H1 (cell line): Measurements from ENCODE around the gene CBL. TPM values are rescaled to one million over a fixed set of nuclear protein-coding genes. Genes with fewer than 3 reads are reported as not detected.
A peak's percentile ranks its signal among the peaks of the same experiment; 100 is the strongest.

Source experiments
- CTCF ChIA-PET: fragments of 300-600 bp; sonication (Branson Sonifier 250); formaldehyde crosslinking; loops from one replicate; lab custom pipeline; 2021; ENCODE audit not compliant: partially characterized antibody; lab: Charles Lee
- POLR2A ChIA-PET: fragments of 300-600 bp; sonication (Branson Sonifier 250); formaldehyde crosslinking; loops from one replicate; lab custom pipeline; 2021; ENCODE audit warnings: inconsistent platforms; ENCODE audit not compliant: partially characterized antibody; lab: Charles Lee
- DNase-seq, 2 experiments: peaks; one replicate each; pipeline versions ENCODE4 v3.0.0 to v3.0.0-alpha.2; 2010 to 2022; ENCODE audit warnings: low spot score in 2 of 2, low read depth in 1 of 2, mixed read lengths in 1 of 2
- FAIRE-seq: peaks from 2 replicates; lab custom pipeline; 2011; peaks lifted over from hg19 to GRCh38; lab: Jason Lieb, UNC
- H2AFZ ChIP-seq: 2 replicates; pipeline ENCODE4 v1.8.1; 2012; ENCODE audit warnings: low read length, inconsistent platforms
- H2AK5ac ChIP-seq: 2 replicates; pipeline ENCODE4 v1.6.1; 2013; ENCODE audit warnings: low read depth, low read length
- H2BK120ac ChIP-seq: replicated peaks from 2 replicates; pipeline ENCODE3; 2013; ENCODE audit warnings: low read depth, low read length, inconsistent platforms
- H2BK12ac ChIP-seq: 2 replicates; pipeline ENCODE4 v1.6.1; 2013; ENCODE audit warnings: low read depth, low read length
- H2BK15ac ChIP-seq: 2 replicates; pipeline ENCODE4 v1.6.1; 2013; ENCODE audit warnings: low read length
- H2BK20ac ChIP-seq: 2 replicates; pipeline ENCODE4 v1.6.1; 2013; ENCODE audit warnings: low read length
- H2BK5ac ChIP-seq: 2 replicates; pipeline ENCODE4 v1.6.1; 2013; ENCODE audit warnings: low read depth, low read length
- H3K14ac ChIP-seq: 2 replicates; pipeline ENCODE4 v1.6.1; 2013; ENCODE audit warnings: inconsistent platforms; ENCODE audit not compliant: insufficient read length
- H3K18ac ChIP-seq: 2 replicates; pipeline ENCODE4 v1.6.1; 2013; ENCODE audit warnings: low read length; ENCODE audit errors: extremely low read depth
- H3K23ac ChIP-seq: 2 replicates; pipeline ENCODE4 v1.6.1; 2013; ENCODE audit warnings: inconsistent platforms; ENCODE audit not compliant: insufficient read length
- H3K23me2 ChIP-seq: 2 replicates; pipeline ENCODE4 v1.6.1; 2013; ENCODE audit warnings: low read depth, low read length
- H3K27ac ChIP-seq: 2 replicates; pipeline ENCODE4 v1.6.1; 2011; ENCODE audit warnings: low read depth, low read length, inconsistent platforms
- H3K27me3 ChIP-seq, 4 experiments: replicated peaks in 1 of 4; 1 replicate in 1 of 4; 2 replicates in 3 of 4; pipeline versions ENCODE4 v1.6.1 to v1.8.1; 2011 to 2013; ENCODE audit warnings: low read length in 3 of 4, mild to moderate bottlenecking in 3 of 4, inconsistent platforms in 2 of 4, mixed read lengths in 2 of 4, moderate library complexity in 1 of 4; ENCODE audit not compliant: control insufficient read depth in 3 of 4, insufficient read depth in 3 of 4; ENCODE audit errors: extremely low read depth in 1 of 4
- H3K36me3 ChIP-seq, 4 experiments: 2 replicates each; pipeline versions ENCODE4 v1.6.1 to v1.8.1; 2011 to 2013; ENCODE audit warnings: mild to moderate bottlenecking in 4 of 4, low read length in 3 of 4, moderate library complexity in 2 of 4, control low read depth in 1 of 4, inconsistent platforms in 1 of 4; ENCODE audit not compliant: insufficient read depth in 4 of 4, control insufficient read depth in 2 of 4
- H3K4ac ChIP-seq: replicated peaks from 2 replicates; pipeline ENCODE3; 2013; ENCODE audit warnings: low read length, low read depth, mixed read lengths, inconsistent platforms; ENCODE audit not compliant: insufficient read length
- H3K4me1 ChIP-seq, 4 experiments: replicated peaks in 1 of 4; 1 replicate in 1 of 4; 2 replicates in 3 of 4; pipeline versions ENCODE4 v1.6.1 to v1.8.1; 2011 to 2013; ENCODE audit warnings: low read length in 3 of 4, inconsistent platforms in 2 of 4, mixed read lengths in 1 of 4; ENCODE audit not compliant: insufficient read depth in 4 of 4, control insufficient read depth in 3 of 4
- H3K4me2 ChIP-seq, 2 experiments: 2 replicates each; pipeline versions ENCODE4 v1.6.1 to v1.8.1; 2011 to 2013; ENCODE audit warnings: low read depth in 2 of 2, low read length in 2 of 2, control low read depth in 1 of 2, inconsistent platforms in 1 of 2, mild to moderate bottlenecking in 1 of 2; ENCODE audit not compliant: insufficient read depth in 1 of 2
- H3K4me3 ChIP-seq, 4 experiments: fragments of 200-600, 300-600 bp in 1 of 4; sonication (generic), shearing (Covaris generic), sonication (Bioruptor Twin) in 1 of 4; 2 replicates each; pipeline versions ENCODE4 v1.5.1 to v1.8.1; 2011 to 2016; ENCODE audit warnings: low read length in 4 of 4, low read depth in 3 of 4, control low read depth in 2 of 4, inconsistent platforms in 2 of 4, mild to moderate bottlenecking in 2 of 4, mixed read lengths in 1 of 4, moderate library complexity in 1 of 4; ENCODE audit not compliant: insufficient read depth in 2 of 4; ENCODE audit errors: extremely low read depth in 1 of 4
- H3K56ac ChIP-seq: replicated peaks from 2 replicates; pipeline ENCODE3; 2013; ENCODE audit warnings: low read depth, mild to moderate bottlenecking, mixed read lengths, low read length, inconsistent platforms; ENCODE audit not compliant: insufficient read length
- H3K79me1 ChIP-seq: 2 replicates; pipeline ENCODE4 v1.6.1; 2013; ENCODE audit warnings: low read depth, low read length, control low read depth
- H3K79me2 ChIP-seq, 2 experiments: 2 replicates each; pipeline versions ENCODE4 v1.6.1 to v1.8.1; 2012 to 2013; ENCODE audit warnings: low read length in 2 of 2, mild to moderate bottlenecking in 2 of 2, inconsistent platforms in 1 of 2; ENCODE audit not compliant: insufficient read depth in 2 of 2, control insufficient read depth in 1 of 2
- H3K9ac ChIP-seq, 4 experiments: replicated peaks in 1 of 4; 1 replicate in 1 of 4; 2 replicates in 3 of 4; pipeline versions ENCODE4 v1.6.1 to v1.8.1; 2011 to 2013; ENCODE audit warnings: low read depth in 3 of 4, low read length in 3 of 4, control low read depth in 2 of 4, mild to moderate bottlenecking in 2 of 4, moderate library complexity in 2 of 4, inconsistent platforms in 1 of 4; ENCODE audit errors: extremely low read depth in 1 of 4
- H3K9me3 ChIP-seq, 2 experiments: 2 replicates each; pipeline versions ENCODE4 v1.6.1 to v1.8.1; 2012 to 2013; ENCODE audit warnings: mild to moderate bottlenecking in 2 of 2, moderate library complexity in 2 of 2, control low read depth in 1 of 2, inconsistent platforms in 1 of 2, low read depth in 1 of 2, low read length in 1 of 2, mixed read lengths in 1 of 2; ENCODE audit not compliant: insufficient read depth in 2 of 2
- H4K20me1 ChIP-seq, 2 experiments: replicated peaks in 1 of 2; 2 replicates each; pipeline versions ENCODE3 to v1.8.1; 2011 to 2013; ENCODE audit warnings: inconsistent platforms in 2 of 2, low read length in 2 of 2, mild to moderate bottlenecking in 1 of 2; ENCODE audit not compliant: insufficient read depth in 2 of 2, control insufficient read depth in 1 of 2
- H4K5ac ChIP-seq: 2 replicates; pipeline ENCODE4 v1.6.1; 2013; ENCODE audit warnings: low read length, low read depth, mixed read lengths, inconsistent platforms; ENCODE audit not compliant: insufficient read length
- H4K8ac ChIP-seq: 2 replicates; pipeline ENCODE4 v1.8.0; 2013; ENCODE audit warnings: mild to moderate bottlenecking, moderate library complexity, low read length, inconsistent platforms; ENCODE audit not compliant: insufficient read depth; ENCODE audit errors: extremely low read depth
- H4K91ac ChIP-seq: replicated peaks from 2 replicates; pipeline ENCODE3; 2013; ENCODE audit warnings: low read length, mixed read lengths, inconsistent platforms; ENCODE audit not compliant: insufficient read length
- ATF2 ChIP-seq: IDR thresholded peaks from 2 replicates; pipeline ENCODE4 v1.6.1; 2012; ENCODE audit warnings: low read length, inconsistent platforms
- CHD1 ChIP-seq: IDR thresholded peaks from 2 replicates; pipeline ENCODE4 v1.6.1; 2012; ENCODE audit warnings: low read depth, low read length, improper control_type of control experiment
- EZH2 ChIP-seq: fragments of 200-600 bp; sonication (generic); IDR thresholded peaks from 2 replicates; pipeline ENCODE4 v1.7.1; 2012; ENCODE audit warnings: low read depth, mild to moderate bottlenecking, moderate library complexity, low read length, inconsistent platforms; ENCODE audit not compliant: severe bottlenecking
- JUND ChIP-seq: IDR thresholded peaks from 2 replicates; pipeline ENCODE4 v1.6.1; 2011; ENCODE audit warnings: mild to moderate bottlenecking, improper control_type of control experiment, low read length
- RBBP5 ChIP-seq: IDR thresholded peaks from 2 replicates; pipeline ENCODE4 v1.7.1; 2012; ENCODE audit warnings: low read depth, mild to moderate bottlenecking, inconsistent platforms, low read length, moderate library complexity, borderline replicate concordance
- RFX5 ChIP-seq: IDR thresholded peaks from 2 replicates; pipeline ENCODE4 v1.6.1; 2011; ENCODE audit warnings: low read depth, low read length, improper control_type of control experiment, borderline replicate concordance
- SUZ12 ChIP-seq: fragments of 200-600 bp; sonication (generic); IDR thresholded peaks from 2 replicates; pipeline ENCODE4 v1.6.1; 2012; ENCODE audit warnings: mild to moderate bottlenecking, inconsistent platforms, low read length, moderate library complexity, mixed read lengths
- WGBS, 2 experiments: shearing (Covaris generic) in 1 of 2; methylation state at CpG; one replicate each; pipeline versions ENCODE4 v1.1.6 to v1.1.7; 2013 to 2015; ENCODE audit warnings: low lambda C conversion rate in 2 of 2, mixed read lengths in 2 of 2, inconsistent platforms in 1 of 2, low coverage in 1 of 2, missing lambda C conversion rate in 1 of 2; ENCODE audit not compliant: insufficient replicate concordance in 2 of 2, insufficient coverage in 1 of 2, insufficient read length in 1 of 2; ENCODE audit errors: extremely low coverage in 1 of 2, missing lambda C conversion rate in 1 of 2; 5-methylcytosine and 5-hydroxymethylcytosine counted together
- polyA plus RNA-seq, 7 experiments: library from polyadenylated mRNA; depleted of rRNA in 3 of 7; stranded (reverse) in 5 of 7; unstranded in 2 of 7; fragments of >200 nt in 5 of 7; fragments of 200-250 nt in 2 of 7; gene quantifications; 1 replicate in 5 of 7; 2 replicates in 1 of 7; 4 replicates in 1 of 7; pipeline versions ENCODE4 v1.2.1 to v1.2.3, GENCODE V29; 2011 to 2013; ENCODE audit warnings: missing spikeins in 2 of 7, mixed read lengths in 2 of 7
- total RNA-seq: library from RNA; stranded (reverse); fragmentation: NEBNext Ultra II Directional; extraction: Animal tissue kit (Norgen Biotek cat#: 25700); gene quantifications from 2 replicates; pipeline ENCODE4 v1.2.1, GENCODE V29; 2021
- TF ChIP-seq, protein P1 (sequence below): IDR thresholded peaks from 2 replicates; pipeline ENCODE4 v1.6.1; 2011; ENCODE audit warnings: low read depth, mild to moderate bottlenecking, low read length; ENCODE audit not compliant: insufficient read depth

Gene CBL
- total and polyA plus RNA-seq, 2 of the 8 experiments (the other 6 are each of a cell fraction or from before 2014, with no cell fraction given): 23.1 to 57.8 TPM

DNA sequence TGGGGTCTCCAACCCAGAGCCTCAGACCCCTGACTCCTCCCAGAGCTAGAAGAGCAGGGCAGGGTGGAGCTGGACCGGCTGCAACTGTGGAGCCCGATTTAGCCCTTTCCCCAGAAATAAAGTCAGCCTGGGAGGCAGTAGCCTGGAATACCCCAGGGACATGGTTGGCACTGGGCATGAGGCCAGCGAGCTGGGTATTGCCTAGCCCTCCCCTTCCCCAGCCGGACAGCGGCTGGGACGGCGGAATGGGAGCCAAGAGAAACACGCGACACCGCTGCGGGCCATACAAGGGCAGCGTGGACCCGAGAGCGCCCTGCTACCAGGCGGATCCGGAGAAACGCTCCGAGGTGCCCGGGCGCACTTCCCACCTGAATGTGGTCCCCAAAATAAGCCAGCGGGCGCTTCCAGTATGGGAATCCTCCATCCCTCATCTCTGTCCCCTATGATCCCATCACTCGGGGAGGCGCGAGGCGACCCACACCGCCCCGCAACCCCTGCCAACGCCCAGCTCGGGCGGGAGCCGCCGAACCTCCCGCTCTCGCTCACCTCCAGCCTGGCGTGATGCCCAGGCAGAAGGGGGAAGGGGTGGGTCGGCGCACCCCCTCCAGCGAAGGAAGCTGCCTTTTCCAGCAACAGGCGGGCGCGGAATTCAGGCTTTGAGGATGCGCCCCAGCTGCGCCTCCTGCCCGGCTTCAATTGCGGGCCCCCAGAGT is 110.0 kb downstream of the CBL start:
- Histone ChIP-seq H4K5ac (no peak overlapping the region), H3K4me3 (peak overlapping the region; percentile 55 to 77 (median 66)), H3K9ac (no peak overlapping the region; a peak in 3 of 7 replicates), H2BK12ac (no peak overlapping the region), H2BK120ac (no peak overlapping the region), H3K56ac (no peak overlapping the region), H2AK5ac (peak overlapping the region; percentile 97; the same call in 1 of the 2 replicates), H2BK20ac (no peak overlapping the region), H3K79me1 (no peaks in the 10 kb centered on the region), H3K4ac (no peak overlapping the region), H3K27me3 (peaks cover 5 to 46% (median 36%) of the 10 kb centered on the region in 4 experiments), H3K27ac (no peak overlapping the region), H2BK15ac (0 out of 2 replicates have a peak overlapping the region, but pooled peaks have one; percentile 40), H3K36me3 (no peaks in the 10 kb centered on the region; a peak in 2 of 8 replicates), H3K14ac (no peak overlapping the region), H2BK5ac (no peak overlapping the region), H3K79me2 (no peaks in the 10 kb centered on the region), H3K4me1 (peaks cover 11 to 53% (median 45%) of the 10 kb centered on the region in 4 experiments), H3K23me2 (peaks cover 31% of the 10 kb centered on the region), H4K20me1 (peaks cover 2% of the 10 kb centered on the region in 2 experiments), H4K8ac (no peak overlapping the region), H3K23ac (no peak overlapping the region), H3K18ac (peak overlapping the region; percentile 78), H3K9me3 (no peaks in the 10 kb centered on the region), H3K4me2 (peak overlapping the region; percentile 97), H4K91ac (no peak overlapping the region), H2AFZ (no peak overlapping the region)
- FAIRE-seq: no peak
- 2% methylated on average over 39 of the region's 46 CpGs; no CpG with 5 or more reads in 1 of the 2 experiments for WGBS, 2 experiments
- ChIA-PET CTCF (interaction anchor here (0.5 to 16.8 kb wide), 12 partner anchors 8 to 886 kb away, joined by 3 to 415 read pairs (median 4); partner anchors contain the start of genes C1QTNF5, MFRP and RNF26), POLR2A (interaction anchor here (0.9 to 5.4 kb wide), 15 partner anchors 9 to 249 kb away, joined by 3 to 44 read pairs (median 5); partner anchors contain the start of genes ABCG4, C1QTNF5, HMBS and RNF26)
- DNase-seq: no peak
- TF ChIP-seq JUND (no peak), ATF2 (no peak), EZH2 (peak; percentile 53), SUZ12 (peak; percentile 74), RFX5 (no peak), CHD1 (no peak), RBBP5 (no peak)
- TF ChIP-seq, protein P1, sequence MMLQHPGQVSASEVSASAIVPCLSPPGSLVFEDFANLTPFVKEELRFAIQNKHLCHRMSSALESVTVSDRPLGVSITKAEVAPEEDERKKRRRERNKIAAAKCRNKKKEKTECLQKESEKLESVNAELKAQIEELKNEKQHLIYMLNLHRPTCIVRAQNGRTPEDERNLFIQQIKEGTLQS: no peak
